NCI-H187 (cell line): Measurements from ENCODE around the gene DAPP1.
"Not testable (repeated sequence)": the region's sequence is repeated elsewhere in the genome, so short reads cannot be mapped to it uniquely, and the experiment has no call there.

Experiments
- DNase-seq, 2 experiments: peaks; one replicate each; lab custom pipeline; 2025; lab: John Stamatoyannopoulos, UW

DAPP1 gene, protein sequence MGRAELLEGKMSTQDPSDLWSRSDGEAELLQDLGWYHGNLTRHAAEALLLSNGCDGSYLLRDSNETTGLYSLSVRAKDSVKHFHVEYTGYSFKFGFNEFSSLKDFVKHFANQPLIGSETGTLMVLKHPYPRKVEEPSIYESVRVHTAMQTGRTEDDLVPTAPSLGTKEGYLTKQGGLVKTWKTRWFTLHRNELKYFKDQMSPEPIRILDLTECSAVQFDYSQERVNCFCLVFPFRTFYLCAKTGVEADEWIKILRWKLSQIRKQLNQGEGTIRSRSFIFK

DNA sequence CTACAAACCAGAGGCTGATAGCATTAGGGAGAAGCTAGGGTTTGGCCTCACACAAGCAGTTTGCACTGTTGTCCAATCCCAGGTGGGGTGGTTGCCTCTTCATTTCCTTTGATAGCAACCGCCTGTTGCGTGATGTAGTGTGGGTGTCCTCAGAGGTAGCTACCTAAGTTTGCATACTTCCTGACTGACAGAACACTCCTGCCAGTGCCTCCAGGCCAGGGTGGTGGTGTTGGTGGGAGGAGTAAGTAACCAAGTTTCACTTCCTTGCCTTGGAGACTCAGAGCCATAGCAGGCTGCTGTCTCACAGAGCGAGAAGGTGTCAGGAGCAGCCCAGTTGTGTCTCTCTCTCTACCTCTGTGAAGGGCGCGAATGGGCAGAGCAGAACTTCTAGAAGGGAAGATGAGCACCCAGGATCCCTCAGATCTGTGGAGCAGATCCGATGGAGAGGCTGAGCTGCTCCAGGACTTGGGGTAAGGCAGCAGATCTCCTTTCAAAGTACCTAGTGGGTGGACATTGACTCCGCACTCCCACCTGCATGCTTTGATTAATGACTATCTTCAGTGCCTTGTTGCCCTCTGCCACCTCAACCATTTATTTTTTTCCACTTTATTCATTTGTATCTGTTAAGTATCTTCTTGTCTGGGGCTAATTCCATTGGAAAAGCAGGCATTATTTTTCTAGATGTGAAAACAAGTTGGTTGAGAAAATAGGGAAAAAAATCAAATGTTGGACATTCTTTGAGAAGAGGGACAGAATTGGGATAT, at the start of gene DAPP1:
Gene DAPP1 (plus strand): TSS at position 283 of the 764 bp plus-strand sequence. CDS start 87 bp downstream, at position 370.
- DNase-seq: no peak

DNA sequence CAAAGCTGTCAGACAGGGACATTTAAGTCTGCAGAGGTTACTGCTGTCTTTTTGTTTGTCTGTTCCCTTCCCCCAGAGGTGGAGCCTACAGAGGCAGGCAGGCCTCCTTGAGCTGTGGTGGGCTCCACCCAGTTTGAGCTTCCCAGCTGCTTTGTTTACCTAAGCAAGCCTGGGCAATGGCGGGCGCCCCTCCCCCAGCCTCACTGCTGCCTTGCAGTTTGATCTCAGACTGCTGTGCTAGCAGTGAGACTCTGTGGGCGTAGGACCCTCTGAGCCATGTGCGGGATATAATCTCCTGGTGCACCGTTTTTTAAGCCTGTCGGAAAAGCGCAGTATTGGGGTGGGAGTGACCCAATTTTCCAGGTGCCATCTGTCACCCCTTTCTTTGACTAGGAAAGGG, 45.8 kb upstream of the DAPP1 start:
- DNase-seq: not testable (repeated sequence)

DNA sequence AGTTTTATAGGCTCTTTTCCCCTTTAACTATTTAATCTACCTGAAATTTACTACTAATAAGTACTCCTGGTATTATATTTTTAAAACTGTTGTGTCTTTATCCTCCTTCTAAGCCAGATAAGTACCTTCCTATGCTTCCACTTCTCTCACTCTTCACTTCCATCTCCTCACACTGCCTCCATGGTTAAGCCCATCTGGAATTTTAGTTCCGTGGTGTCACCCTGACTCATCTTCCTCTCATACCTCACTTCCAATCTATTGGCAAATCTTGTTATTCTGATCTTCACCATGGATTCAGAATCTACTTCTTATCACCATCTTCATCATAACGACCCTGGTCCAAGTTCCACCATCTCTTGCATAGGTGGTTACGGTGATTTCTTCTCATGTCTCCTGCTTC, 32.7 kb upstream of the DAPP1 start:
- no peak for DNase-seq

DNA sequence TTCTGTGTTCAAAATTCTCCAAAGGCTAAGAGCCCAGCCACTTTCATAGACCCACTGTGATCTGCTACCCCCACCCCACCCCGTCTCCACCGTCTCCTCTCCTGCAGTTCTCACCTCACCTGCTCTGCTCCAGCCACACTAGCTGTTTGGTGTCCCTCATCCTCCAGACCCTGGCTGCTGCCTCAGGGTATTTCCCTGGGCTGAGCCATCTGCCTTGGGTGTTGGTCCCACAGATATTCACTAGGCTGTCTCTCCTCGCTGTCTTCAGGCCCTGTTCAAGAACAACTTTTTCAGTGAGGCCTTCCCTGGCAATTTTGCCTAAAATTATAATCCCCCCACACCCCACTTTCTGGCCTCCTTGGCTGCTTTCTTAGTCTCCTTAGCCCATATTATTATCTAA, 31.8 kb upstream of the DAPP1 start:
- DNase-seq: no peak

DNA sequence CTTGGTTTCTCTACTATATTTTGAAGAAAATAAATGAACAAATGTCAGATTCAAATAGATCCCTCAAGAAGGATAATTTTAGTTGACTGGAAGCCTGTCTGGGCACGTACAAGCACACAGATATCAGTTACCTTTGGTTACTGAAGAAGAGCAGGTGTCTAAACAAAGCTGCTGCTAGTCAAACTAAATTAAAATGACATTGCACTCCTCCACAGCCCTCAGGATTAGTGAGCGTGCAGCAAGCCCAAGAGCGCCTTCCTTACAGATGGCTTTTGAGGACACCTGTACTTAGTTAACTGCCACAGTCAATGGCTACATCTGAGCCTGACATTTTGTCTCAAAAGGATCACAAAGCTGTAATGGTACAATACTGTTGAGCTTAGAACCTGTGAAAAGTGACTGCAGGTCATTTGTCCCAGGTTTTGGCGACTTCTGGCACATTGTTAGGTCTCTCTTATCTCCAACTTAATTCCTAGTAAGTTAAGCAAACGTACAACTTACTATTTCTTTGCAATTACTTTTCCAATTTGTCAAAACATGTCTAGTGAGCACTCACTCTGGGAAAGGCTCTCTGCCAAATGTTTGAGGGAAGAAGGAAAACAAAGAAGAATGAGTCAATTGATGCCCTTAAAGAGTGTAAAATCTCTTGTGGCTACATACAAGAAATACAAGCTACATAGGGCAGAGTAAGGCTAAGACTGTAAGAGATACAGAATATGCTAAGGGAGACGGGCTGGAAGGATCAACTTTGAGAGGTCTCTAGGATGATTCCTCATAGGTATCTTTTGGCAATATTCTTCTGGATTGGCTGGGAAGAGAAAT, 25.6 kb upstream of the DAPP1 start:
- DNase-seq: peak; percentile 65 to 73

DNA sequence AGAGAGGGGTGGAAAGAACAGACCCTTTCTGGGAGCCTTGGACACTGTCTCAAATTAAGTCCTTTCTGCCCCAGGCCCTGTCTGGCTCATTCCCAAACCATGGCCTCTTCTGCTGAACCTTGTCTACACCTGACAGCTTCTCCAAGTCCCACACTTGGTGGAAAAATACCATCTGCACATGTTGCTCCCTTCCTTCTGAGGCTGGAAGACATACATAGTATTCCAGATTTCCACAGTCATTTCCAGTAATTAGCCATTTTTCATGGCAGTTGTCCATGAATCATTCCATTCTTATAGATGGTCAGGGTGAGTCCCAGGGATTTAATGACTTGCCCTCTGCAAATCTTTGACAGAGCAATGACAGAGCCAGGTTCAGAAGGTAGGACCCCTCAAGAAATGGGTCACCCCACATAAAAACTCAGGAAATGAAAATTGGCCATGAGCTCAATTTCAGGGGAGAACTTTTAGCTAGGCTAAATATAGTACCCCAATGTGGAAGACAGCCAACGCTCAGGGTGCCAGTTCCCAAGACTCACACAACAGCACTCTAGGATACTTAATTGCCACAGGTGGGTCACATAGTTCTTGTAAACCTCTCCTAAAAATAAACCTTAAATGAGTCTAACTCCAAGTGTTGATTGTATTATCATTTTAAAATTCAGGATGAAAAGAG, 16.2 kb upstream of the DAPP1 start:
- DNase-seq: no peak

DNA sequence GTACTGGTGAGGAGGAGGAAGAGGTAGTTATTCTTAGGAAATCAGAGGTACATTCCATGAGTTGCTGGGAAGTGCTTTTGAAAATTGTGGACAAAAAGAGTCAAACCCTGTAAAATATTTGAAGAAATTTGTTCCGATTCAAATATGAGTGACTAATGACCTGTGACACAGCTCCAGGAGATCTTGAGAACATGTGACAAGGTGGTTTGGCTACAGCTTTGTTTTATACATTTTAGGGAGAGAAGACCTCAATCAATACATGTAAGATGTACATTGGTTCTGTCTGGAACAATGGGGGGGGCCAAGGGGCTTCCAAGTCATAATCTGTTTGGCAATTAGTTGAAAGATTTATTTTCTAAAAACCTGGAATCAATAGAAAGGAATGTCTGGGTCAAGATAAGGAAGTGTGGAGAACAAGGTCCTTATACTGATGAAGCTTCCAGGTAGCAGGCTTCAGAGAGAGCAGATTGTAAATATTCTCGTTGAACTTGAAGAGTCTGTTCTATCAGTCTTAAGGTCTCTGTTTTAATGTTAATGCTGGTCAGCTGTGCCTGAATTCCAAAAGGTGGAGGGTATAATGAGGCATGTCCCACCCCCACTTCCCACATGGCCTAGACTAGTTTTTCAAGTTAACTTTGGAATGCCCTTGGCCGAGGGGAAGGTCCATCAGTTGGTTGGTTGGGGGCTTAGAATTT, 15.5 kb upstream of the DAPP1 start:
- no peak for DNase-seq

DNA sequence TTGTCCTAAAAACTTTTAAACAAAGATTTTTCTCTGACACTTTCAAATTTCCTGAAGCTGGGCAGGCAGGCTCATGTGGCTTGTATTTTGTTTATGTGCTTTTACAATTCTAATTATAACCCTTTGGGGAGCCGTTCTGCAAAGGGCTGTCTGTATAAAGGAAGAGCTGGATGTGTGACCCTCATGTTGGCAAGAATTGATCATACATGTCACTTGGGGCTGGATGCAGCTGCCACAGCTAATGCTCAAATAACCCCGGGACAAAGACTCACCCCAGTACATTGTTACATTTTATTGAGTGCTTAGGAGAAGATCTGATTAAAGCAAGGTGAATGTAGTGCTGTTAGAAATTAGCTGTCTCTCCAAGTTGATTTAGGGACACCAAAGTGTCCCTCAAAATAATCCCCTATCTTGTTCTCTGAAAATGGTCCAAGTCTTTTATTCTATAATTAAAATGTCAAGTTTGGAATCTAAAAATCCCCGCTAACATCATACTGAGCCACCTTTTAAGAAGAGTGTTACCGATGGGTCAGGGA, 13.0 kb upstream of the DAPP1 start:
- DNase-seq: peak in 1 of 2 experiments; percentile 5

DNA sequence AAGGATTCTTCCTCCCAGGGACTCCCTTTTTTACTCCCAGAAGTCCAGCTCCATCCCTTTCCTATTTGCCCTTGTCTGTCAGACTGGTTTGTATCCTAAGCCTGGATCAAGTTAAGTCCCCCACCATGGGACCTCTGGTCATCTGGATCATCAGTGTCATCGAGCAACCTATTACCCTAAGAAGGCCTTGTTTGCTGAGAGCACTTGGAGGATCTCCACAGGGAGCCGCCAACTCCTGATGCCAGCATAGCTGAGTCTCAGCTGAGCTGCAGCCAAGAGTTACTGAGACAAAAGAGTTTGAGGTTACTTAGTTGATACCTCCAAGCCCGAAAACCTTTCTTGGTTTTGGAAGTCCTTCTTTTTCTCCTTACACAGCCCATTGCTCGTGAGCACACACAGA, 10.1 kb upstream of the DAPP1 start:
- DNase-seq: no peak

DNA sequence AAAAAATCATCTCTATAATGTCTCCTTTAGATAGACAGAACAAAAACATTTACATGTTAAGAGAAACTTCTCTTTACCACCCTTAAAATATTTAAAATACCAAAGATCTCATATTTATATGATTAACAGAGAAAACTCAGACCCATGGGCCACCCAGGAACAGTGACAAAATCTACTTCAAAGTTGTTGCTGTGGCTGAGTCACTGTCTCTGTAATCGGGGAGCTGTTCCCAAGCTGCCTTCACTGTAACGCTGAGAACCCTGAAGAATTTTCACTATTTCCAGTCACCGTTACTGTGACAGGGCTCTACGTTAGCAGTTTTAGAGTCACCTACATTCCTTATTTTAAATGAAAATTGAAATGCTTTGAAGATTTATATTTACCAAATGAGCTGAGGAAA, 9.0 kb upstream of the DAPP1 start:
- no peak for DNase-seq

DNA sequence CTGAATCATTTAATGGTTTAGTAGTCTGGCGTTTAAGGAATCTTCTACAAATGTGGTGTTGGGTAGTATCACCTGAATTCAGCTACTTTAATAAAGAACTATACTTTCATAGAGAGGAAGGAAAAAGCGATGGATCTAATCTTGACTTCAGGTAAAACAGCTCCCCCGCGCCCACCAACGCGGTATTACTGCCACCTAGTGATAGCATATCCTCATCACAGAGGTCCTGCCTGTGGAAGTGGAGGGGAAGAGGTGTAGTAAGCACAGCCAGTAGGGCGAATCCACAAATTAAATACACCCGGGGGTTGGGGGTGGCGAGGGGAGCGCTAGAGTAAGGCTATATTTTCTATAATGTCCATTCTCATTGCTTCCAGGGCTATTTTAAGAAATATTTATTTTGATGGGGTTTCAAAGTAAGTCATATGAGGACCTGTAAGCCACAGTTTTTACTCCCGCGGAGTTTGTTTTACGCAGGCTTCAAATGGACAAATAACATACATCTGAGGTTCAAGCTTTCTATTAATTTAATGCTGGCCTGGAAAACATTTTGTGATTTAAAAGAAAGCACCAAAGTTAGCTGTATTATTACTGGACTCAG, 8.3 kb upstream of the DAPP1 start:
- DNase-seq: peak in 1 of 2 experiments; percentile 25

DNA sequence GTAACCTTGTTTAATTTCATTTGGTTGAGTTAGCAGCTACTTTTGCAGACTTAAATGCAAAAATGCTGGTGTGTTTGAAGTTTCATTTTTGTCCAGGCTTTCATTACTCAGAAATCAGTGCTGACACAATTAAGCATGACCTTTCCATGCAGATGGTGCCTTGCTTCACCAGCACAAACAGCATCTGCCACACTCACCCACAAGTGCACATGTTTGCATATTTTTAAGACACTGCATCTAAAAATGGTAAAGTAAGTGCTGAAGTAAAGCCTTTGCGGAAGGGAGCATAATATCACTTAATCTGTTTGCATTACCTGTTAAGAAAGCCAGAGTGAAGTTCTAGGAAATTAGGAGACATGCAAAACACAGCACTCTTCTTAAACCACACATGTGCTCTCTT, 7.3 kb upstream of the DAPP1 start:
- DNase-seq: no peak

DNA sequence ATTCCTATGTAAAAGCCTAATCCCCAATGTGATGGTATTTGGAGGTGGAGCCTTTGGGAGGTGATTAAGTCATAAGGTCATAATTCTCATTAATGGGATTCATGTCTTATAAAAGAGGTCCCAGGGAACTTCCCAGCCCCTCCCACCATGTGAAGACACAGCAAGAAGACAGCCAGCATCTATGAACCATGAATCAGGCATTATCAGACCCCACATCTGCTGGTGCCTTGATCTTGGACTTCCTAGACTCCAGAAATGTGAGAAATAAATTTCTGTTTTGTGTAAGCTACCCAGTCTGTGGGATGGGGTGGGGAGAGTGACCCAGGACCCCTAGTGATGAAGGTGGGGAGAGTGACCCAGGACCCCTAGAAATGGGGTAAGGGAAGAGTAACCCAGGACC, 6.1 kb upstream of the DAPP1 start:
- DNase-seq: no peak

DNA sequence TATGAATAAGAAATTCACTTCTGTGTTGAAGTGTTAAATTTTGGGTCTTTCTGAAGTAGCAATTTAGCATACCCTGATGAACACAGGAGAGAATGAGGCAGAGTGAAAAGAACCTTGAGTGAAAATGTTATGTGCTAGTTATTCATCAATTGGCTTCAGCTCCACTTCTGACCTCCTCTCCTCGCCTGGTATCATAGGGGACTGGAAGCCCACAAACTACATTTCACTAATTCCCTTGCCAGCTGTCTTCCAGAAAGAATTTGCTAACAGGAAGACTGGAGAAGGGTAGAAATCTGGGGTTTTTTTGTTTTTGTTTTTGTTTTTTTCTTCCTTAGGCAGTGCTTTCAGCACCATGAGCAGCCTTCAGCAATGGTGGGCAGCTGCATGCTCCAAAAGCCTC, 5.5 kb upstream of the DAPP1 start:
- DNase-seq: no peak

DNA sequence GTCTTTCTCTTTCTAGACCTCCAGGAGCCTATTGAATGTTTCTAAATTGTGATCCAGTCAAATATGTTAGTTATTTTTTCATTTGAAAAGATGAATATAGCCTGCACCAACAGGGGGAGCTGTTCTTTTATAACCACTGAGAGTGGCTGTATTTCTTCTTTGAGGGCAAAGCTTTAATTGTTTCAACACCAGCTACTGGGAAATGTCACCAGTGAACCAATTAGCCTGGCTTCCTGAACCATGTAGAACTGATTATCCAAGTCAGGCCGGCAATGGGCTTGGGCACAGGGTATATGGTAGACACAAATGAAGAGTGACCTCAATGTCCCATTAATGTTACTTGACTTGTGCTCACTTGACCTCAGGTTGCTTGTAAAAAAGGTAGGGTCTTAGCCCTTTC, 4.8 kb upstream of the DAPP1 start:
- DNase-seq: no peak

DNA sequence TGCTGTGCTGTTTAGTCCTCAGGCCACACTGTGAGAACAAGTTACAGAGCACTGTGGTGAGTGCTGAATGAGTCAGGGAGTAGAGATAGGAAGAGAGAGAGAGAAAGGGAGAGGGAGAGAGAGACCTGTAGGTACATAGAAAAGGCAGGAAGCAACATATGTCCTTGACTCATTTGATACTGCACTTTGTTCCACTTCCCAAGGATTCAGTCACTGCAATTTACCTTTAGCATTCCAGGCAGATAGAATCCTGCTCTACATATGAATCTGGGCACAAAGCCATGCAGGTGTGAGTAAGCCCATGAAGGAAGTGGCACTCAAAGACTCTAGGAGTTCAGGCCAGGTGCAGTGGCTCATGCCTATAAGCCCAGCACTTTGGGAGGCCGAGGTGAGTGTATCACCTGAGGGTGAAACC, 1.0 kb upstream of the DAPP1 start:
- DNase-seq: peak in 1 of 2 experiments; percentile 62

DNA sequence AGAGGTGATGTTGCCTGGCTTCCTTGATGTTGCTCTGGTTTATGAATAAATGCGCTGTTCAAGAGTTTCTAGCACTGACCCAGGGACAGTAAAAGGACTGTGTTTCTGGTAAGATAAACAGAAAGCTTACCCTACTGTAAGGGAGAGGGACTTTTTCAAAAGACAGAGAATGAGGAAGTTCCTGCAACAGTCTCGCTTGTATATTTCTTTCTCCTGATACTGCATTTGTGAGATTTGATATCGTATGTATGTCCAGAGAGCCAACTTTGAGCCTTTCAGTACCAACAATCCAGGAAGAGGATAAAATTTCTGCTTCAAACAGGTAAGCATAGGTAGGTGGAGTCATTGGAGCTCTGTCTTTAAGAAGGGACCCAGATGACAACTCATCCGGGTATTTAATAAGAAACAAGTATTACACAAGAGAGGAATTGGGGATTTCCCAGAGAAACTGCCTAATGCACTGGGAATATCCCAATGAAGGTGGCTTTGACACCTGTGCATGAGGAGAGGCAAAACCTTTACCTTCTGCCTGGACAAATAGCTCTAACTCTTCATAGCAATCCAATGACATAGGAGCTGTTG, 773 bp downstream of the DAPP1 start:
- no peak for DNase-seq

DNA sequence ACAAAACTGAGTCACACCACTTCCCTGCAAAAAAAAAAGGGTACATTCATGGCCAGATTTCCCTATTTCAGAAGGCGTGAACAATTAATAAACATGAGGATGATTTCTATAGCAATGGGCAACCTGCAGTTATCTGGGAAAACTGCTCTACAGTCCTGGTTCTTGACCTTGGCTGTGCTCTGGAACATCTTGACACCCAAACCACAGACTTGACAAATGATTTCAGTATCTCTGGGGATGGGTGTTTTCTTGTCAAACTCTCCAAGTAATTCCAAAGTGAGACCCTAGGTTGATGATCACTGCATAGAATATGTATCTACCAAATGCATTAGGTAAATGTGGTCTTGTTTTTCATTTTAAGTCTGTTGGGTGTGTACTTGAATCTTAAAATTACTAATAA, 2.0 kb downstream of the DAPP1 start:
- no peak for DNase-seq

DNA sequence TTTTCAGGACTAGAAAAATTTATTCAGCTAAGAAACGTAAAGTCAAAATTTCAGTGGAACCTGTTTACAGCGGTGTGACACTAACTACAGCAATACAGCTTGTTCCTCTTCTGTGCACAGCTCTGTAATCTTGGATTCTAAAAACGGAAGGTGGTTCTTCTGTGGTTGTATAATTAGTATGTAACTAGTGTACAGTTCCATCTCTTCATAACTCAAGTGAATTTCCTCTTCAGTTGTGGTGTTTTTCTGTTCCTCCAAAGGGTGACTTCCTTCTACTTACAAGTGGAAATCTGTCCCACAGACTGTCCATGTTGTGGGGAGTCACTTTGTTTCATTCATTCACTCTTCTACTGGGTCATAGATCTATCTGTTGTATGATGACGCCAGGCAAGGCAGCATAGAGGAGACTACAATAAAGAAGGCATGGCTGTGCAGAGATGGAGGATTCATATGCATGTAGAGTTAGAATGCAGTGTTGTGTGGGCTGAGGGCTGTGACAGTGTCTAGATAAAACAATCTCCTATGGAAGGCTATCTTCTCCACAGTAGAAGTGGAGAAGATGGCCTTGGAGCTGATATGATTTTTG, 5.4 kb downstream of the DAPP1 start:
- DNase-seq: no peak

DNA sequence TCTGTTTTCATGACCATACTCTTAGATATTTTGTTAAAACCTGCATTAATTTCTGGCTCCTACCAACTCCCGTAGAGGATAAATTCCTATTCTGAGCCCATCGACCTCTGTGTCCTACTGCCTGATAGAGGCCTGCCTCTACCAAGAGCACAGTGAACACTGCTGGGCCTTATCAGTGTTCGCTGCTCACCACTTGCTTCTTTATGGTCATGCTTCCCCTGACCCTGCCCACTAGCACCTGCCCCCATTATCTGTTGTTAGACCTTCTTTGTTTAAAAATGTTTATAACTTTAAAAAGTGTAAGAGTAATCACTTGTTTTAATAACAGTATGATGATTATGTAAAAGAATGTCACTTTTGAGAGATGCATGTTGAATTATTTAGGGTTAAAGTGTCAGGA, 6.1 kb downstream of the DAPP1 start:
- no peak for DNase-seq
